ENCODE measurements around the gene NEK10. TPM values are rescaled to one million over a fixed set of nuclear protein-coding genes. Genes with fewer than 3 reads are reported as not detected.

NEK10 gene
- total RNA-seq, 1 experiment from 2014 or later, result 0.66 TPM

DNA sequence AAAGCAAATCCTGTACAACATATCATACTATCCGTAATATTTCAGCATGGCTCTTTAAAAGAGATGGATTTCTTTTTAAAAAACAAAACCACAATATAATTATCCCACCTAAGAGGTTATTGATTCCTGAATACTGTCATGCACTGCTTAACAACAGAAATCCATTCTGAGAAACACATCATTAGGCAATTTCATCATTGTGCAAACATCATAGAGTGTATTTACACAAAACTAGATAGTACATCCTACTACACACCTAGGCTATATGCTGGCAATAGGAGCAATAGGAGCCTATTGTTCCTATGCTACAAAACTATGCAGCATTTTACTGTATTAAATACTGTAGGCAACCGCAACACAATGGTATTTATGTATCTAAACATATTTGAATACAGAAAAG lies 242.0 kb downstream of the NEK10 start:
- Histone ChIP-seq H3K23me2 (ENCODE audit: insufficient read length, low read depth, low read length, poor library complexity, severe bottlenecking) (no peaks in the 10 kb centered on the region), H3K4me2 (ENCODE audit: insufficient read depth, insufficient read length, low read length) (no peak overlapping the region), H3K27me3 (ENCODE audit: insufficient read depth, low read length) (no peaks in the 10 kb centered on the region), H3K14ac (ENCODE audit: insufficient read depth, low read length) (no peak overlapping the region), H3K4ac (ENCODE audit: low read depth, low read length) (no peak overlapping the region), H3K4me1 (ENCODE audit: insufficient read depth, low read length) (no peaks in the 10 kb centered on the region; the same call in 1 of the 2 replicates), H3K23ac (ENCODE audit: insufficient read length, low read depth, low read length) (no peak overlapping the region), H2BK5ac (ENCODE audit: insufficient read length, low read length) (no peak overlapping the region), H2AK5ac (ENCODE audit: insufficient read length, low read length) (no peak overlapping the region), H2BK15ac (ENCODE audit: low read depth, low read length) (no peak overlapping the region), H3K79me2 (ENCODE audit: insufficient read depth, low read length) (no peaks in the 10 kb centered on the region), H2BK120ac (ENCODE audit: low read depth, low read length, poor library complexity, severe bottlenecking) (no peak overlapping the region), H2BK20ac (ENCODE audit: low read depth, low read length, poor library complexity, severe bottlenecking) (no peak overlapping the region), H2AFZ (ENCODE audit: low read length) (no peak overlapping the region), H3K9ac (ENCODE audit: extremely low read depth, insufficient read length, low read length) (no peak overlapping the region), H4K91ac (ENCODE audit: insufficient read length, low read depth, low read length) (no peak overlapping the region), H3T11ph (ENCODE audit: low read length) (no peak overlapping the region), H2BK12ac (ENCODE audit: insufficient read length, low read depth, low read length) (no peak overlapping the region), H4K20me1 (ENCODE audit: control insufficient read depth, insufficient read depth, insufficient read length) (no peaks in the 10 kb centered on the region), H3K18ac (ENCODE audit: insufficient read length, low read depth, low read length) (no peak overlapping the region), H3K56ac (ENCODE audit: insufficient read length, low read depth, low read length) (no peak overlapping the region), H4K5ac (ENCODE audit: insufficient read length, low read depth, low read length) (no peak overlapping the region), H3K79me1 (ENCODE audit: insufficient read depth, low read depth, low read length, poor library complexity, severe bottlenecking) (no peaks in the 10 kb centered on the region), H3K27ac (ENCODE audit: insufficient read length, low read depth, low read length) (no peak overlapping the region), H3K9me3 (ENCODE audit: control insufficient read depth, low read depth, low read length) (no peaks in the 10 kb centered on the region), H4K8ac (replicated peaks; ENCODE audit: insufficient read length, low read depth, low read length) (no peak overlapping the region)
- H3K4me1 Mint-ChIP-seq, result peaks cover 6 to 8% of the 10 kb centered on the region in 2 experiments
- no CpG with 5 or more reads among the region's 2 CpGs for WGBS (ENCODE audit: extremely low coverage, insufficient read length, low lambda C conversion rate)
- no peaks in the 10 kb centered on the region for H3K27me3 Mint-ChIP-seq (ENCODE audit: low read depth)
- no peak overlapping the region for H3K4me3 Mint-ChIP-seq
- H3K36me3 Mint-ChIP-seq (ENCODE audit: insufficient read depth in 1 of 3, low read depth in 3 of 3), result peaks cover 0 to 1% (median under 1%) of the 10 kb centered on the region in 3 experiments; a peak in 1 of 7 replicates
- H3K9me3 Mint-ChIP-seq, result peaks cover 0 to under 1% of the 10 kb centered on the region in 2 experiments; a peak in 2 of 5 replicates
- H3K27ac Mint-ChIP-seq, result no peak overlapping the region
- no peak for DNase-seq
- TF ChIP-seq, protein P1, sequence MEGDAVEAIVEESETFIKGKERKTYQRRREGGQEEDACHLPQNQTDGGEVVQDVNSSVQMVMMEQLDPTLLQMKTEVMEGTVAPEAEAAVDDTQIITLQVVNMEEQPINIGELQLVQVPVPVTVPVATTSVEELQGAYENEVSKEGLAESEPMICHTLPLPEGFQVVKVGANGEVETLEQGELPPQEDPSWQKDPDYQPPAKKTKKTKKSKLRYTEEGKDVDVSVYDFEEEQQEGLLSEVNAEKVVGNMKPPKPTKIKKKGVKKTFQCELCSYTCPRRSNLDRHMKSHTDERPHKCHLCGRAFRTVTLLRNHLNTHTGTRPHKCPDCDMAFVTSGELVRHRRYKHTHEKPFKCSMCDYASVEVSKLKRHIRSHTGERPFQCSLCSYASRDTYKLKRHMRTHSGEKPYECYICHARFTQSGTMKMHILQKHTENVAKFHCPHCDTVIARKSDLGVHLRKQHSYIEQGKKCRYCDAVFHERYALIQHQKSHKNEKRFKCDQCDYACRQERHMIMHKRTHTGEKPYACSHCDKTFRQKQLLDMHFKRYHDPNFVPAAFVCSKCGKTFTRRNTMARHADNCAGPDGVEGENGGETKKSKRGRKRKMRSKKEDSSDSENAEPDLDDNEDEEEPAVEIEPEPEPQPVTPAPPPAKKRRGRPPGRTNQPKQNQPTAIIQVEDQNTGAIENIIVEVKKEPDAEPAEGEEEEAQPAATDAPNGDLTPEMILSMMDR (conservative IDR thresholded peaks at IDR 0.05), result no peak

Measured in H9 (cell line).